Renal pelvis (tissue), 4 donors: Measurements from ENCODE around the gene HES6. TPM values are rescaled to one million over a fixed set of nuclear protein-coding genes. Genes with fewer than 3 reads are reported as not detected.

ENCODE experiments used
- DNase-seq: peaks from one replicate; pipeline ENCODE4 v3.0.0-alpha.2; 2013
- polyA plus RNA-seq, 3 donors: library from polyadenylated mRNA; unstranded; fragments of 120-200 nt; gene quantifications; one replicate each; pipeline ENCODE4 v1.2.1, GENCODE V29; 2013; ENCODE audit not compliant: insufficient read length in 3 of 3

The HES6 gene
- polyA plus RNA-seq, 3 donors: 8.5 to 10.4 (median 9.2) TPM

GRCh38 chr2:238207006-238207405 is 32.8 kb downstream of the HES6 start:
- DNase-seq: no peak

DNA sequence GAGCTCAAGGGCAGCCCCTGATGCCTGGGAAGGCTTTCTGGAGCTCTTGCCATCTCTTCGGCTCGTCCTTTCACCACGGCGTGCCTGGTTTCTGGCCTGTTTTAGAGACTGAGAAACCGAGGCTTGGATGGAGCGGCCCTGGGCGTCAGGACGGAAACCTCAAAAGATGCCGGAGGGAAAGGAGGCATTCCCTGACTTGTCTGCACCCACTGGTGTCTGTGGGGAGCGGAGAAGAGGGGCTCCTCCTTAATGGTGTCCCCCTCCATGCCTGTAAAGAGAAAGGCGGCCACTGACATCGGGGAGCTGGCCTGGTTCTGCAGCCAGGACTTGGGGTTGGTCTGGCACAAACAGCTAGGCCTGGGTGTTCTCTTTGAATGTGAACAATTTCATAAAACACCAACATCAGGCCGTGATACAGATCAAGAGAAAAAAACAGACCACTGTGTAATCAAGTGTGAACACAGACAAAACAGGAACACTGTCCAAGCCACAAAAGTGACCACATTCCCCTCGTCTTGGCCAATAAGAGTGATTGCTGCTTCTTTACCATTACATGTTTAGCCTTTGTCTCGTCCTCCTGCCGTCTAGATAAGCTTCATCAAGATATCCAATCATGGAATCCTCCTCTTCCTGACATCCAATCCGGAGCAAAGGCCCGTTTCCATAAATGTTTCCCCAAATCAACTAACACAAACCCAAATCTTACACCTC is 35.7 kb downstream of the HES6 start:
- no peak for DNase-seq

DNA sequence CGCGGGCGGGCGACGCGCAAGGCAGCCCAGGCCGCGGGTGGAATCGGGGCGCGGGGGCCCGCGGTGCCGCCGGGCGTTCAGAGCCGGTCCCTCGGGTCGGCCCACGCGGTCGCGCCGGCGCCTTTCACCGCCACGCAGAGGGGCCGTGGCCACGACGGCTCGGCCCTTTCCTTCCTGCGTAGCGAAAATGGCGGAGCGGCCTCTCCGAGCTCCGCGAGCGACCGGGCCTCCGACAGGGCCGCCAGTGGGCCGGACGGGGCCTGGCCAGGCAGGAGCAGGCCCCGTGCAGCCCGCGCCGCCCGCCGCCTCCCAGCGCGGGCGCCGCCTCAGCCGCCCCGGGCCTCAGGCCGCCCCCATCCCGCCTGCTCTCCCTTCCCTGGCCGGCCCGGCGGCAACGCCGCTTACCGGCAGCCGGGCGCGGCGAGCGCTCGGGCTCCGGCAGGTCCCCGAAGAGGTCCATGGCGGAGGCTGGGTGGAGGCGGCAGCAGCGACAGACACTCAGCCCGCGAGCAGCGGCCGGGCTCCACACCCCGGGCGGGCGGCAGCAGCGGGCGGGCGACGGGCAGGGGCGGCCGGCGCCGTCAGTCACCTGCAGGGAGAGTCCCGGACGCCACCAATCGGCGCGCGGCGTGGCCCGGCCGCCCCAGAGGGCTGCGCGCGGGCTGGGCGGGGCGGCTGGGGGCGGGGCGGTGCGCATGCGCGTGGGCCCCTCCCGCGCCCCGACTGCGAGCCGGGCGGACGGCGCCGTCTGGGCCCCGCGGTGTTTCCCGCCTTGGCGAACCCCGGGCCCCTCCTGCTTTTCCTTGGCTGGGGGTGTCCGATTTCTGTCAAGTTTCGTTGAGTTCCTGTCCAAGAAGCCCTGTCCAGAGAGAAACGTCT is 36.5 kb downstream of the HES6 start, which contains the start of gene ILKAP:
ILKAP (minus strand) TSS at position 602 of the 879 bp plus-strand sequence; CDS start at position 460, 142 bp downstream.
- DNase-seq: peak; percentile 80

GRCh38 chr2:238202326-238203093 is 37.3 kb downstream of the HES6 start:
- DNase-seq: no peak

DNA sequence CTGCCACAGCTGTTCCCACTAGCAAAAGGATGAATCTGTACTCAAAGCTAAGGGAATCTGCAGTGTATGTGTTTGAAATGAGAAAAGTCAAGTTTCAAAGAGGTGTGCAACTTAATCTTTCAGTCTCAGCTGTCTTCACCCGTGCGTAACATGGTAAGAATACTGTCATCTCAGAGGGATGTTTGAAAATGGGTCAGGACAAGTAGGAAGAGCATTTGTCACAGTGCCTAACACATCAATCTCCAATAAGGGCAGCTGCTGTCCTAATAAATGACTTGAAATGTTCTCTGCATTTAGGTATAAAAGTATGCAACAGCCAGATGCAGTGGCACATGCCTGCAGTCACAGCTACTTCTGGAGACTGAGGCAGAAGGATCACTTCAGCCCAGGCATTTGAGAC is 49.4 kb downstream of the HES6 start:
- no peak for DNase-seq

Other genes starting within 250 kb of the HES6 start
- 10 to 100 TPM; 23.0 to 33.3 (median 25.5) TPM for gene SCLY, start 179.0 kb downstream of the HES6 start, polyA plus RNA-seq
- gene ESPNL, start 139.7 kb downstream of the HES6 start, polyA plus RNA-seq: 1 to 10 TPM in 2 of 3 donors, under 1 TPM in 1; 0.44 to 5.1 (median 3.6) TPM
- gene KLHL30, start 101.4 kb downstream of the HES6 start, polyA plus RNA-seq: under 1 TPM; 0.24 to 0.60 (median 0.36) TPM
- gene ERFE, start 81.1 kb downstream of the HES6 start, polyA plus RNA-seq: 1 to 10 TPM; 6.0 to 8.1 (median 7.3) TPM
- gene ILKAP, start 36.3 kb downstream of the HES6 start, polyA plus RNA-seq: 10 to 100 TPM; 41.4 to 60.4 (median 55.1) TPM
- 1 to 10 TPM; 5.7 to 8.0 (median 7.6) TPM for gene PER2, start 48.6 kb upstream of the HES6 start, polyA plus RNA-seq
- 10 to 100 TPM; 20.2 to 27.4 (median 20.9) TPM for gene TRAF3IP1, start 80.5 kb upstream of the HES6 start, polyA plus RNA-seq
- gene ASB1, start 186.9 kb upstream of the HES6 start, polyA plus RNA-seq: 10 to 100 TPM; 27.4 to 30.3 (median 30.0) TPM